Subcutaneous adipose tissue (tissue), 4 donors: Measurements from ENCODE around the gene CPNE9. TPM values are rescaled to one million over a fixed set of nuclear protein-coding genes. Genes with fewer than 3 reads are reported as not detected.

ENCODE experiments used
- total RNA-seq, 4 donors: library from RNA; depleted of rRNA; stranded (reverse); fragments of >200 nt; gene quantifications; one replicate each; pipeline ENCODE4 v1.1.0, GENCODE V29; 2016
- TF ChIP-seq, protein P1 (sequence below): fragments of 450-650 bp; IDR thresholded peaks from one replicate; pipeline ENCODE4 v1.5.1; 2016; ENCODE audit warnings: low read depth, mild to moderate bottlenecking, control low read depth, antibody characterized with exemption, moderate library complexity

CPNE9 gene
- total RNA-seq, 4 donors from 2014 or later, result 2.0 TPM; not detected in 3

DNA sequence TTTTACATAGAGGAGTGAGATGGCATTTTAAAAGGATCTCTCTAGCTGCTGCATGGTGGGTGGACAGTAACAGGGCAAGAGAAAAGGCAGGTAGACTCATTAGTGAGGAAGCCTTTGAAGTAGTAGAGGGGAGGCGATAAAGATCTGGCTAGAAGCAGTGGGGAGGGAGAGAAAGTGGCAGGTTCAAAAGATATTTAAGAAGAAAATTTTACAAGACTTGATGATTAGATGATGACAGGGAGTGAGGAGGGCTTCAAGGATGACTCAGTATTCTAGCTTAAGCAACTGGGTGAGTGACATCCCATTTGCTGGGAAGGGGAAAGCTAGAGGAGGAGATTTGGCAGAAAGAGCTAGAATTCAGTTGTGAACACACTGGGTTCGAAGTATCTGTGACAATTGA, 24.1 kb downstream of the CPNE9 start:
- TF ChIP-seq, protein P1, sequence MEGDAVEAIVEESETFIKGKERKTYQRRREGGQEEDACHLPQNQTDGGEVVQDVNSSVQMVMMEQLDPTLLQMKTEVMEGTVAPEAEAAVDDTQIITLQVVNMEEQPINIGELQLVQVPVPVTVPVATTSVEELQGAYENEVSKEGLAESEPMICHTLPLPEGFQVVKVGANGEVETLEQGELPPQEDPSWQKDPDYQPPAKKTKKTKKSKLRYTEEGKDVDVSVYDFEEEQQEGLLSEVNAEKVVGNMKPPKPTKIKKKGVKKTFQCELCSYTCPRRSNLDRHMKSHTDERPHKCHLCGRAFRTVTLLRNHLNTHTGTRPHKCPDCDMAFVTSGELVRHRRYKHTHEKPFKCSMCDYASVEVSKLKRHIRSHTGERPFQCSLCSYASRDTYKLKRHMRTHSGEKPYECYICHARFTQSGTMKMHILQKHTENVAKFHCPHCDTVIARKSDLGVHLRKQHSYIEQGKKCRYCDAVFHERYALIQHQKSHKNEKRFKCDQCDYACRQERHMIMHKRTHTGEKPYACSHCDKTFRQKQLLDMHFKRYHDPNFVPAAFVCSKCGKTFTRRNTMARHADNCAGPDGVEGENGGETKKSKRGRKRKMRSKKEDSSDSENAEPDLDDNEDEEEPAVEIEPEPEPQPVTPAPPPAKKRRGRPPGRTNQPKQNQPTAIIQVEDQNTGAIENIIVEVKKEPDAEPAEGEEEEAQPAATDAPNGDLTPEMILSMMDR, result no peak

DNA sequence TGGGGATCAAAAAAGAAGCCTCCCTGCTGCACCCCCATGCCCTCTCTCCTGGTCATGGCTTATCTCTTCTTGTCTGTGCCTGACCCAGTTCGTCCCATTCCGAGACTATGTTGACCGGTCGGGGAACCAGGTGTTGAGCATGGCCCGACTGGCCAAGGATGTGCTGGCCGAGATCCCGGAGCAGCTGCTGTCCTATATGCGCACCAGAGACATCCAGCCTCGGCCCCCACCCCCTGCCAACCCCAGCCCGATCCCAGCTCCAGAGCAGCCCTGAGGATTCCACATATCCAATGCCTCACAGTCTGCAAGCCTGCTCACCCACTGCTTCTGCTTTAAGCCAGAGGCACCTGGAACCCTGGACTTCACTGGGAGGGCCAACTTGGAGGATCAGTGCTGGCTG, 25.8 kb downstream of the CPNE9 start:
- TF ChIP-seq, protein P1, result no peak

DNA sequence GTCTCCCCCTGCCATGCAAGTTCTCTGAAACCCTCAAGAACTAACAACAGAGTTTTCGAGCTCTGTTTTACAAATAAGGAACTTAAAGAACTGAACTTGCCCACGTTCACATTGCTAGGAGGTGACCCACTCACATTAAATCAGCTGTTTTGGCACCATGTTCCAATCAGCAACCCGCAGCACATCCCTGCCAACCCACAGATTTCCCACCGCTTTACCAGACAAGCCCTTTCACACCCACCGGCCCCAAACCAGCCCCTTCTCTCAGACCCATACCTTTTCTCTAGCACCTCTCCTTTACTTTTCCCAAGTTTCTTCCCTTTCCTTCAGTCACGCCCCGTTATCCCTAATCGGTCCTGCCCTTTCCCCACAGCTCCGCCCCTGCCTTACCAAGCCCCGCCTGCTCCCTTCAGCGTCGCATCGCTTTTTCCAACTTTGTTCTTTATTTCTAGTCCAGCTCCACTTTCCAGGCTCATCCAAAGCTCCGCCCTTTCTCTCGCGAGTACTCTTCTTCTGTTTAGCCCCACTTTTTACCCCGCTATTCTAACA, 27.1 kb downstream of the CPNE9 start:
- TF ChIP-seq, protein P1, result no peak

DNA sequence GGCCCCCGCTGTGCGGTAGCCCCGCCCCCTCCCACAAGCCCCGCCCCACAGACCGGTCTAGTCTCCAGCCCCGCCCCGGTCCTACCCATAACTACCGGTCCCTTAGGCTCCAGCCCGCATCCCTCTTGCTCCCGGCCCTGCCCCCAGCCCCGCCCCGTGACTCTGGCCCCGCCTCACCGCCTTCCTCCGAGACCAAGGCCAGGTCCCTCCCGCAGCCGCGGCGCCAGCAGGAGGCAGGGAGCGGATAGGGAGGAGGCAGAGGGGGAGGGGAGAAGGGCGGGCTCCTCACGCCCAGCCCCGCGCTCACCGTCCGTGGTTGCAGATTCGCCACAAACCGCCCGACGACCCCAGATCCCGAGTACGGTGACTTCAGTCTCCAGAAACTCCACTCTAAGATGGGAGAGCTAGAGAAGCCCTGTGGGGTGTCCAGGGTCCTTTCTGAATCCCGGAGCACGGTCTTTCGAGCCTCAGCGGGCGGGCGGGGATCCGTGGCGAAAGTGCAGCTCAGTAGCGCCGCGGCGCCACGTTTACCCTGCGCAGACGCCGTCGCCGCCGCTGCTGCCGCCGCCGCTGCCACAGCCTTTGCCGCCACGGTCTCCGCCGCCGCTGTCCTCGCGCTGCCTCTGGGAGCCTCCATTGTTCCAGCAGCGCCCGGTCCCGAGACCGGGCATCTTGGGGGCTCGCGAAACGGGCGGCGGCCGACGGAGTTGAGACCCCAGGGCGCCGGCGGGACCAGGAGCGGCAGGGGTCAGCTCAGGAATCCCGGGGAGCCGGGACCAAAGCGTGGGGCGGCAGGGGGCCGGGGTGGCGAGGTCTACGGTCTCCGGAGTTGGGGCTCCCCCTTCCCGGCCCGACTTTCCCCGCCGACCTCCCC, 27.8 kb downstream of the CPNE9 start, which contains the start of gene BRPF1:
BRPF1 (plus strand) TSS at position 530 of the 874 bp plus-strand sequence. CDS start 2,406 bp downstream, outside the sequence.
- TF ChIP-seq, protein P1, result no peak

DNA sequence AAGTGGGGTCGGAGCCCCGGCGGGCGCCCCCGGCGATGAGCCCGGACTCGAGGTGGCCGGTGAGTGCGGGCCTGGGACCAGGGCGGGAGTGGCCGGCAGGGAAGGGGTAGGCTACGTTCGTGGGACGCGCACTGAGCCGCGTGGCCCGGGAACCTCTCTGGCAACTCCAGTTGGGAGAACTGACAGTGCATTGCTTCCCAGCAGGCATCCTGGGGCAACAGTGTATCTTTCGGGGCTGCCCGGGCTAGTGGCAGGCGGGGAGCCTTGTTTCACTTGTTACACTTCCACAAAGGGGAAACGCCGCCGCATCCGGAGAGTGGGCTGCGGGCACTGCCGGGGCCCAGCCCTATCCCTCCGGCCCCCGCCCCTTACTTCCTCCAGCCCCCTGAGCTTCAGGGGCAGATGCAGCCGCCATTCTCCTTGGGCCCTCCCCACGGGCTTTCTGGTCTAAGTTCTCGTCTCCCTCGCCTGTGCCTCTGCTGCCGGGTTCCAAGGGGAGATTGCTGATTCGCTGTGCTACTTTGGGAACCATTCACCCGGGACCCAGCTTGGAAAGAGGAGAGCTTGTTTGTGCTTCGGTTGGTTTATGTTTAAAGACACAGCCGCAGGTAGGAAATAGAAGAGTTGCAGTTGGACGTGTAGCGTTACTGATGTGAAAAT, 28.6 kb downstream of the CPNE9 start:
- TF ChIP-seq, protein P1, result no peak

DNA sequence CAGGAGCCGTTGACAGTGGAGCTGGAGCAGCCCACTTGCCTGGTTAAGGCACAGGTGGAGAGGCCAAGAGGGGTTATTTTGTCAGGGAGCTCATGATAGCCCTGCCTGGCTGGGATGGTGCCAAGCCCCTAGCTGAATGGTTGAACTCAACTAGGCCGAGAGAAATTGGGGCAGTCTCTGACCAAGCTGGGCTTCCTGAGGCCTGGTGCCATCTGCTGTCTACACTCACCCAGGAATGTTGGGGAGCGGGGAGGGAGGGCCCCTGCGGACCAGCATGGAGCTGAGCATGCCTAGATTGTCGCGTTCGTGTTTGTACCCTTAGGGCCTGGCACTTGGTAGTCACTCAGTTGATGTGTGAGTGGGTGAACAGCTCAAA, 29.1 kb downstream of the CPNE9 start:
- TF ChIP-seq, protein P1, result no peak

DNA sequence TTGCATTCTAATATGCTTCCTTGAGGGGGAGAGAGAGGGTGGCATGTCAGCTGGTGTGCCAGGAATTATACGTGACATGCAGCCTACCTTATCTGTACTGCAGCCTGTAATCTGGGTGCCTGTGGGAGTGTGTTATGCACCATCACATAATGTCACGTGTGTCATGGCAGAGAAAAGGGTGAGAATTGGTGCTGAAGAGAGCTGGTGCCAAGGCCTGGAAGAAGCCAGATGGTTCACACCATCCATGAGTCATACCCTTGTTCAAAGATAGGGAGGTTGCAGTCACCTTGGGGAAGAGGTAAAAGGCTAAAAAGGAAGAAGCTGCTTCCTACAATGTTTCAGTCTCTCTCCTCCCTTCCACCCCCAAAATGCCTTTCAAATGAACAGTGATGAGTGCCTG, 33.2 kb downstream of the CPNE9 start:
- TF ChIP-seq, protein P1, result no peak
